SW 1271 (cell line): ENCODE data around the gene ZNF519.
A peak's percentile ranks its signal among the peaks of the same experiment; 100 is the strongest.
"Not testable (repeated sequence)": the region's sequence is repeated elsewhere in the genome, so short reads cannot be mapped to it uniquely, and the experiment has no call there.

Experiments used
- DNase-seq, 2 experiments: peaks; one replicate each; lab custom pipeline; 2025; lab: John Stamatoyannopoulos, UW

The ZNF519 gene

GRCh38 chr18:14132271-14132700 lies at the start of gene ZNF519:
ZNF519 (minus strand) TSS chr18:14132435; CDS start chr18:14132277, 158 bp downstream.
- peak; percentile 83 to 86 for DNase-seq

- DNase-seq: no peak
Observed at GRCh38 chr18:14179306-14179705, 47.1 kb upstream of the ZNF519 start.

DNA sequence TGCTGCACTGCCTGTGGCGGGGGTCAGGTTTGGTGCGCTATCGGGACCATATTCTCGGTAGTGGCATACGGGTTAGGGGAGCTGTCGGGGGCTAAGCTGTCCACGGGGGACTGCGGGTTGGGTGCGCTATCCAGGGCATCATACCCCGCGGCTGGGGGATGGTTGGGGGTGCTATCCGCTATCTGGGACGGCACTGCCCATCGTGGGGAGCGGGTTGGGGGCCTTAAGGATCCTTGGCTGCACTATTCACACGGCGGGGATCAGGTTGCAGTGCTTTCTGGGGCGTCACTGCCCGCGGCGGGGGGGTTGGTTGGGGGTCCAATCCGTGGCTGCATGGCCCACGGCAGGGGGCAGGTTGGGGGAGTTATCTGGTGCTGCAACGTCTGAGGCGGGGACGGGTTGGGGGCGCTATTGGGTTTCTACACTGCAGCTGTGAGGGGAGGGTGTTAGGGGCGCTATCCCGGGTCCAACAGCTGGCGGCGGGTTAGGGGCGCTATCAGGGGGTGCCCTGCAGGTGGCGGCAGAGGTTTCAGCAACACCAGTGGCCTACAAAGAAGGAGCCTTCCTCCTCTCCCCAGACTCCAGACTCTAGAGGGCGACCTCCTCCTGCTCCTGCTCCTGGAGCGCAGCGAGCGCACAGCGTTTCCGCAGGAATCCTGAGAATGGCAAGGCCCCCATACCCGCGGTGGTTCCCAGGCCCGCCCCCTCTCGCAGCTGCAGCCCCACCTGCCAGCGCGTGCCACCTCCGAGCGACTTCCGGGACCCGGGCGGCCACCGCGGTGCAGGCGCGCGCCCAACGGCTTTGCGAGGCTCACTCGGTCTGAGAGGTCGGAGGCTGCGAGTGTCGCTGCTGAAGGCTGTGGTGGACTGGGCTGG lies 46.3 kb upstream of the ZNF519 start:
- DNase-seq: peak; percentile 30 to 60

DNA sequence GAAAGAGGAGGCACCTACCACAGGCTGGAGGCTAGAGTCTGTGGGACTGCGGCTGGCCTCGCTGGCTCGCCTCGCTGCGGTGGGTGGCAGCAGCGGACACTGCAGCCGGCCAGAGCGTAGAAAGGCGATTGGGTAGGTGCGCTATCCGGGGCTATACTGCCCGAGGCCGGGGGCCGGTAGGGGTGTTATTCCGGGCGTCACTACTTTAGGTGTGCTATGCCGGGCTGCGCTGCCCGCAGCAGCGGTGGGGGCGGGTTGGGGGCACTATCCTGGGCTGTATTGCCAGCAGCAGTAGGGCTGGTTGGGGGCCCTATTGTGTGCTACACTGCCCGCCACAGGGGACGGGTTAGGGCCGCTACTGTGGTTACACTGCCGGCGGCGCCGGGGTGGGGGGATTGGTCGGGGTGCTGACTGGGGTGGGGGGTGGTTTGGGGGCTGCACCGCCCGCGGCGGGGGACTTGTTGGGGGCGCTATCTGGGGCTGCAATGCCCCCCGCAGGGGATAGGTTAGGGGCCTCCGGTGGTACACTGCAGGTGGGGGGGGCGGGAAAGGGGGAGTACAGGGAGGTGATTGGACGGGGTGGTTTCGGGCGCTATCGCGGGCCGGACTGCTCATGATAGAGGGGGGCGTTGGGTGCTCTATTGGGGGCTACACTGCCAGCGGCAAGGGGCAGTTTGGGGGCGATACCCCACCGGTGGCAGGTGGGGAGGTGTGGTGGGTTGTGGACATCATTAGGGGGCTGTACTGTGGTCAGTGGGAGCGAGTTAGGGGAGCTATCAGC lies 45.5 kb upstream of the ZNF519 start:
- not testable (repeated sequence) for DNase-seq

- not testable (repeated sequence) for DNase-seq
Observed at GRCh38 chr18:14175404-14175803, 43.2 kb upstream of the ZNF519 start.

DNA sequence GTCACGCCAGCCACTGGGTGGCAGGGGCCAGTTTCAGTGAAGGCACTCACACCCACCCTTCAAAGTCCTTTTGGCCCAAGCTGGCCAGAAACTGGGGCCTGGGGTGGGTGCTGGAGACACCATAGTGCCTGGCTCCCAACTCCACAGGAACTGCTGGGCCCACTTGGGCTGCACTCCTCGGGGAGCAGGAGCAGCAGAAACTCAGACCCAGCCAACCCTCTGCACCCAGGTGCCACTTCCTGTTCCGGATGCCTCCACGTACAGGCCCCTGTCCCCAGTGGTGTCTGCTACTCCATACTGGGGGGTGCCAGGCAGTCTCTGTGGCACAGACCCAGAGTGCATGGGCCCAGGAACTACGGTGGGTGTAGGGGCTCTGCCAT lies 42.5 kb upstream of the ZNF519 start:
- DNase-seq: no peak

- not testable (repeated sequence) for DNase-seq
Observed at GRCh38 chr18:14174002-14174705, 41.9 kb upstream of the ZNF519 start.

DNA sequence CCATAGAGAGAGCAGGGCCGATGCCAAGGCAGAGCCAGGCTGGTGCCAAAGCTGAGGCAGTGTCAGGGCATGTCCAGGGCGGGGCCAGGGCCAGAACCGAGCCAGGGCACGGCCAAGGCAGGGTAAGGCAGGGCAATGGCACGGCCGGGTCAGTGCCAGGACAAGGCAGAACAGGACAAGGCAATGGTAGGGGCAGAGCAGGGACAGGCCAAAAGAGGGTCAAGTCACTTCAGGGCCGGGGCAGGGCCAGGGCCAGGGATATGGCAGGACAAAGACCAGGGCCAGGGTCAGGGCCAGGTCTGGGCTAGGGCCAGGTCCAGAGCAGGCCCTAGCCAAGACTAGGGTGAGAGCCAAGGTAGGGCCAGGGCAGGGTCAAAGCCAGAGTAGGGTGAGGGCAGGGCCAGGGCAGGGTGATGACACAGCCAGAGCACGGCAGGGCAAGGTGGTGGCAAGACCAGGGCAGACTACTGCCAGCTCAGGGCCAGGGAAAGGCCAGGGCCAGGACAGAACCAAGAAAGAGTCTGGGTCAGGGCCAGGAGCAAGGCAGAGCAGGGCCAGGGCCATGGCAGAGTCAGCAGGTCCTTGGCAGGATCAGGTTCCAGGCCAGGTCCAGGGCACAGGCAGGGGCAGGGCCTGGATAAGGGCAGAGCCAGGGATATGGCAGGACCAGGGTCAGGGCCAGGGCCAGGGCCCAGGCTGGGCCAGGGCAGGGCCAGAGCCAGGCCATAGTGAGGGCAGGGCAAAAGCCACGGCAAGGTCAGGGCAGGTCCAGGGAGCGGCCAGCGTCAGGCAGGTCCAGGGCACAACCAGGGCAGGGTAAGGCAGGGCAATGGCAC lies 41.1 kb upstream of the ZNF519 start:
- not testable (repeated sequence) for DNase-seq

DNA sequence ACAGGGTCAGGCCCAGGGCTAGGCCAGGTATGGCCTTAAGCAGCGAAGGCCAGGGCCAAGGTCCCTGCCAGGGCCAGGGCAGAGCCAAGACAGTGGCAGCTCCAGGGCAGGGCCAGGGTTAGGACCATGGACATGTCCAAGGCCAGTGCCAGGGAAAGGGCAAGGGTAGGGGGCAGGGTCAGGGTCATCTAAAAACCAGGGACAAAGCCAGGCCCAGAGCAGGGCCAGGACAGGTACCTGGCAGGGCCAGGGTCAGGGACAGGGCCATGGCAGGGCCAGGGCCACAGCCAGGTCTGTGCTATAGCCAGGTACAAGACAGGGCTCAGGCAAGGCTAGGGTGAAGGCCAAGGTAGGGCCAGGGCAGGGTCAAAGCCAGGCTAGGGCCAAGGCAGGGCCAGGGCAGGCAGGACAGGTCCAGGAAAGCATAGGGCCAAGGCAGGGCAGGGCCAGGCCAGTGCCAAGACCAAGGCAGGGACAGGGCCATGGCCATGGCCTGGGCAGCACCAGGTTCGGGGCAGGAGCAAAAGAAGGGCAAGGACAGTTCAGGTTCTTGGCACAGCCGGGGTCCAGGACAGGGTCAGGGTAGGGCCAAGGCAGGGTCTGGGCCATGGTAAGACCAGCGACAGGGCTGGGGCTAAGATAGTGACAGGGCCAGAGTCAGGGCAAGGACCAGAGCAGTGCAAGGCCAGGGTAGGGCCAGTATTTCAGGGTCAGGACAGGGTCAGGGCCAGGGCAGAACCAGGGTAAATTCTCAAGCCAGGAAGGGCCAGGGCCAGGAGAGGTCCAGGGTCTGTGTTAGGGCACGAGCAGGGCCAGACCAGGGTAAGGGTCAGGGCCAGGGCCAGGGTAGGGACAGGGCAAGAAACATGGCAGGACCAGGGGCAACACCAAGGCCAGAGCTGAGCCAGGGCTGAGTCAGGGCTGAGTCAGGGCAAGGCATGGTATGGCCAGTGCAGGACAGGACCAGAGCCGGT lies 40.2 kb upstream of the ZNF519 start:
- not testable (repeated sequence) for DNase-seq

DNA sequence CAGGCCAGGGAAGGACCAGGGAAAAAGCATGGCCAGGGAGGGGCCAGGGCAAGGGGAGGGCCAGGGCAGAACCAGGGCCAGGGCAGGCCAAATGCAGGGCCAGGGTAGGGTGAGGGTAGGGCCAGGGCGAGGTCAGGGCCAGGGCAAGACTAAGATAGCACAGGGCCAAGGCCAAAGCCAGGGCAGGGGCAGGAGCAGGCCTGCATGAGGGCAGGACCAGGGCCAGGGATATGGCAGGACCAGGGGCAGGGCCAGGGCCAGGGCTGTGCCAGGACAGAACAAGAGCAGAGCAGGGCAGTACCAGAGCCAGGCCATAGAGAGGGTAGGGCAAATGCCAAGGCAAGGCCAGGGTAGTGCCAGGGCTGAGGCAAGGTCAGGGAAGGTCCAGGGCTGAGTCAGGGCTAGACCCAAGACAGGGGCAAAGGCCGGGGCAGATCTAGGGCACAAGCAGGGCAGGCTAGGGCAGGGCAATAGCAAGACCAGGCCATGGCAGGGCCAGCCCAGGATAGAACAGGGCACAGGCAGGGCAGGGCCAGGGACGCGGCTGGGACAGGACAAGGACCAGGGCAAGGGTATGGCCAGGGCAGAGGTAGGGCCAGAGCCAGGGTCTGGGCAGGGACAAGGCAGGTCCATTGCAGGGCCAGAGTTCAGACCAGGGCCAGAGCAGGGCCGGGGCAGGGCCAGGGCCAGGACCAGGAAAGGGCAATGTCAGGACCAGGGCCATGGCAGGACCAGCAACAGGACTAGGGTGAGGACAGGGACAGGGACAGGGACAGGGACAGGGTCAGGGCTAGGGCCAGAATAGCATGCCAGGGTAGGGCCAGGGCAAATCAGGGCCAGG lies 39.3 kb upstream of the ZNF519 start:
- not testable (repeated sequence) for DNase-seq

DNA sequence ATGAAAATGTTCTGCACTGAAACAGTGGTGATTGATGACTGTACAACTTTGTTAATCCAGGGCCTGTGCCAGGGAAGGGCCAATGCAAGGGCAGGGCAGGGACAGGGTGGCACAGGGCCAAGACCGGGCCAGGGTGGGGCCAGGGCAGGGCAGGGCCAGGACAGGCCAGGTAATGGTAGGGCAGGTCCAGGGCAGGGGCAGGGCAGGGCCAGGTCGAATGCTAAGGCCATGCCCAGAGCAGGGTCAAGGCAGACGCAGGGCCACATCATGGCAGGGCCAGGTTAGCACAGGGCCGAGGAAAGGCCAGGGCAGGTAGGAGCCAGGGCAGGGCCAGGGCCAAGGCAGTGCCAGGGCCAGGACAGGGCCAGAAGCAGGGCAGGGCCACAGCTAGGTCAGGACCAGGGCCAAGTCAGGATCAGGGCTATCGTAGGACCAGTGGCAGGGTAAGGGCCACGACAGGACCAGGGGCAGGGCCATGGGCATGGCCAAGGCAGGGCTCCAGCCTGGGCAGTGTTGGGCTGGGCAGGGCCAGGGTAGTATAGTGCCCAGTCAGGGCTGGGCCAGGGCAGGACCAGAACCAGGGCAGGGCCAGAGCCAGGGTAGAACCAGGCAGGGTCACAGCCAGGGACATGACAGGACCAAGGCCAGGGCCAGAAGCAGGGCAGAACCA lies 38.3 kb upstream of the ZNF519 start:
- DNase-seq: not testable (repeated sequence)

DNA sequence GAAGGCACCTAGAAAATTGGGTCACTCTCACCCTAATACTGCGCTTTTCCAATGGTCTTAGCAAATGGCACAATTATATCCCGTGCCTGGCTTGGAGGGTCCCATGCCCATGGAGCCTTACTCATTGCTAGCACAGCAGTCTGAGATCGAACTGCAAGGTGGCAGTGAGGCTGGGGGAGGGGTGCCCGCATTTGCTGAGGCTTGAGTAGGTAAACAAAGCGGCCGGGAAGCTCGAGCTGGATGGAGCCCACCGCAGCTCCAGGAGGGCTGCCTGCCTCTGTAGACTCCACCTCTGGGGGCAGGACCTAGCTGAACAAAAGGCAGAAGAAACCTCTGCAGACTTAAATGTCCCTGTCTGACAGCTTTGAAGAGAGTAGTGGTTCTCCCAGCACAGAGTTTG lies 30.7 kb upstream of the ZNF519 start:
- DNase-seq: not testable (repeated sequence)

DNA sequence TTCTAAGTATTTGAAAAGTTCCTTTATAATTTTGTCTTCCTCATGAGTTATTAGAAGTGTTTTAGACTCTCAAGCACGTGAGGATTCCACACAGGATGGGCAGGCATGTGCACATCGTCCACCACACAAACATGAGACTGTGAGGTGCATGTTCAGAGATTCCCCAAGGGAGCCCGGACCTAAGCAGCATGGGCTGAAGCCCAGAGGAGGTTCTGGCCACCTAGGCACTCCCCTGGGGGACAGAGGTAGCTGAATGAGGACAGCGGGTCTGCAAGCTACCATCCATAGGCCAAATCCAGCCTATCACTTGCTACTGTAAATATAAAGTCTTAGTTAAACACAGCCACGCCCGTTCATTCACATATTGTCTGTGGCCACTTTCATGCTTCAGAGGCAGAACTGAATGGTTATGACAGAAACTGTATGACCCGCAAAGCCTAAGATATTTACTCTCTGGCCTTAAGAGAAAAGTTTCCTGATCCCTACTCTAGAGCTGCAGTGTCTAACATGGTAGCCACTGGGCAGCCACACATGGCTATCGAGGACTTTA lies 19.4 kb upstream of the ZNF519 start:
- not testable (repeated sequence) for DNase-seq

DNA sequence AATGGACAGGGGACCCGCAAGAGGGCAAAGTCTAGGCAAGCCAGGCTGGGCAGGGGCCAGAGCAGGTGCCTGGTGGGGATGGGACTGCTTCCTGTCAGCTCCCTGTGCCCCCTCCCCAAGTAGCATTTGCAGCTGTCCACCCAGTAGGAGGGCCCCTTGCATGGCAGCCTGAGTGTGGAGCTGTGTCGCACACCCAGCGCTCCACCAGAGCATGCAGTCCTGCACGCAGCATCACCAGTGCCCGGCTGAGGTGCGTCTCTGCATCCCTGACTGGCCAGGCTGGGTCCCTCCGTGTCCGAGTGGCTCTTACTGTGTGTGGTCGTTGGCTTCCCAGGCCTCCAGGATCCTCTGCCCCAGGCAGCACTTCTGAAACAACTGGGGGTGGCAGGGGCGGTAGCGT lies 18.5 kb upstream of the ZNF519 start:
- not testable (repeated sequence) for DNase-seq

GRCh38 chr18:14149916-14150420 lies 17.7 kb upstream of the ZNF519 start:
- DNase-seq: not testable (repeated sequence)

GRCh38 chr18:14149121-14149850 lies 17.1 kb upstream of the ZNF519 start:
- not testable (repeated sequence) for DNase-seq
